Adrenal gland (tissue), 5 donors: ENCODE data around the gene ATXN7L1.
"Not testable (repeated sequence)": the region's sequence is repeated elsewhere in the genome, so short reads cannot be mapped to it uniquely, and the experiment has no call there.

Source experiments
- POLR2A ChIP-seq, 2 donors: fragments of 450-650 bp; IDR thresholded peaks; one replicate each; pipeline ENCODE4 v1.6.1; 2017; ENCODE audit warnings: antibody characterized with exemption in 2 of 2, mild to moderate bottlenecking in 2 of 2, moderate library complexity in 1 of 2
- TF ChIP-seq, protein P1 (sequence below), 6 experiments: fragments of 450-650 bp in 4 of 6; fragments of 200-600 bp in 2 of 6; sonication (generic) in 1 of 6; IDR thresholded peaks; 1 replicate in 5 of 6; 2 replicates in 1 of 6; pipeline versions ENCODE4 v1.5.1 to v1.8.0; 2016 to 2021; ENCODE audit warnings: antibody characterized with exemption in 6 of 6, mild to moderate bottlenecking in 2 of 6, moderate library complexity in 1 of 6
- donor health status: DM: no; HTN: no; CAD: no.

DNA sequence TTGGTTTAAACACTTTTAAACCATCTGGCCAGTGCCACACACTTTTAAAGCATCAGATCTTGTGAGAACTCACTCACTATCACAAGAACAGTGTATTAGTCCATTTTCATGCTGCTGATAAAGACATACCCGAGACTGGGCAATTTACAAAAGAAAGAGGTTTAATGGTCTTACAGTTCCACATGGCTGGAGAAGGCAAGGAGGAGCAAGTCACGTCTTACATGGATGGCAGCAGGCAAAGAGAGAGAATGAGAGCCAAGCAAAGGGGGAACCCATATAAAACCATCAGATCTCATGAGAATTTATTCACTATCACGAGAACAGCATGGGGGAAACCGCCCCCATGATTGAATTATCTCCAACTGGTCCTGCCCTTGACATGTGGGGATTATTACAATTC is 165.7 kb downstream of the ATXN7L1 start:
- TF ChIP-seq, protein P1, sequence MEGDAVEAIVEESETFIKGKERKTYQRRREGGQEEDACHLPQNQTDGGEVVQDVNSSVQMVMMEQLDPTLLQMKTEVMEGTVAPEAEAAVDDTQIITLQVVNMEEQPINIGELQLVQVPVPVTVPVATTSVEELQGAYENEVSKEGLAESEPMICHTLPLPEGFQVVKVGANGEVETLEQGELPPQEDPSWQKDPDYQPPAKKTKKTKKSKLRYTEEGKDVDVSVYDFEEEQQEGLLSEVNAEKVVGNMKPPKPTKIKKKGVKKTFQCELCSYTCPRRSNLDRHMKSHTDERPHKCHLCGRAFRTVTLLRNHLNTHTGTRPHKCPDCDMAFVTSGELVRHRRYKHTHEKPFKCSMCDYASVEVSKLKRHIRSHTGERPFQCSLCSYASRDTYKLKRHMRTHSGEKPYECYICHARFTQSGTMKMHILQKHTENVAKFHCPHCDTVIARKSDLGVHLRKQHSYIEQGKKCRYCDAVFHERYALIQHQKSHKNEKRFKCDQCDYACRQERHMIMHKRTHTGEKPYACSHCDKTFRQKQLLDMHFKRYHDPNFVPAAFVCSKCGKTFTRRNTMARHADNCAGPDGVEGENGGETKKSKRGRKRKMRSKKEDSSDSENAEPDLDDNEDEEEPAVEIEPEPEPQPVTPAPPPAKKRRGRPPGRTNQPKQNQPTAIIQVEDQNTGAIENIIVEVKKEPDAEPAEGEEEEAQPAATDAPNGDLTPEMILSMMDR (IDR thresholded peaks at IDR 0.05) = not testable (repeated sequence)
- not testable (repeated sequence) for TF ChIP-seq POLR2A (IDR thresholded peaks at IDR 0.05)
